CD4-positive, alpha-beta T cell treated with Interleukin-17A for 1 hour (primary cell): ENCODE measurements around the gene FERMT3.
A peak's percentile ranks its signal among the peaks of the same experiment; 100 is the strongest.
"Not testable (repeated sequence)": the region's sequence is repeated elsewhere in the genome, so short reads cannot be mapped to it uniquely, and the experiment has no call there.

Source experiments
- DNase-seq: peaks from one replicate; pipeline ENCODE4 v3.0.0-alpha.2; 2020

The FERMT3 gene

DNA sequence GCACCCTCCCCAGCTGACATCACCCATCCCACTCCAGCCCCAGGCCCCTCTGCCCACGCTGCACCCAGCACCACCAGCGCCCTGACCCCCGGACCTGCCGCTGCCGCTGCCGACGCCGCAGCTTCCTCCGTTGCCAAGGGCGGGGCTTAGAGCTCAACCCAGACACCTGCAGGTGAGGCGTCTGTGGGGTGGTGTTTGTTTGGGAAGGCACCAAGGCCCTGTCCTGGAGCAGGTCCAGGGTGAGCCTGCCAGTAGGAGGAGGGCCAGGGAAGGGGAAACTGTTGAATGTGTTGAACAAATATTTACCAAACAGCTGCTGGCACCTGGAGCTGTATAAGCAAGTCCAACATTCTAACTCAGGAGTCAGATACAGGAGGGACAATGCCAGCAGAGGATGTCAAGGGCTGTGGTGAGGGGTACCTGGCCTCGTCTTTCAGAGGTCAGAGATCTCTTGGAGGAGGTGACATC lies 31.0 kb downstream of the FERMT3 start:
- DNase-seq = no peak

DNA sequence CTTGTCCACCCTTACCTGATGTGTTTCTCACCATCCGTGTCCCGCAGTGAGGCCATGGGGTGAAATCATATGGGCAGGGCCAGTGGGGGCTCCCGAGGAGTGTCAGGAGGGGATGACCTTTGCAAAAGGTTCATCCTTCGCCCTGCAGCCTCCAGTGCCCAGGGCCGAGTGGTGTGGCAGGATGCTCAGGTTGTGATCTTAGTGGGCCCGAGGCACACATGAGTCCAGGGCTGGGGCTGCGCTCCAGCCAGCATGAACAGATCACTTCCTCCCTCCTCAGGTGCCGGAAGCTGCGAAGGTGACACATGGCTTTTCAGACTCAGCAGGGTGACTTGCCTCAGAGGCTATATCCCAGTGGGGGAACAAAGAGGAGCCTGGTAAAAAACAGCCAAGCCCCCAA lies 31.6 kb downstream of the FERMT3 start:
- no peak for DNase-seq

DNA sequence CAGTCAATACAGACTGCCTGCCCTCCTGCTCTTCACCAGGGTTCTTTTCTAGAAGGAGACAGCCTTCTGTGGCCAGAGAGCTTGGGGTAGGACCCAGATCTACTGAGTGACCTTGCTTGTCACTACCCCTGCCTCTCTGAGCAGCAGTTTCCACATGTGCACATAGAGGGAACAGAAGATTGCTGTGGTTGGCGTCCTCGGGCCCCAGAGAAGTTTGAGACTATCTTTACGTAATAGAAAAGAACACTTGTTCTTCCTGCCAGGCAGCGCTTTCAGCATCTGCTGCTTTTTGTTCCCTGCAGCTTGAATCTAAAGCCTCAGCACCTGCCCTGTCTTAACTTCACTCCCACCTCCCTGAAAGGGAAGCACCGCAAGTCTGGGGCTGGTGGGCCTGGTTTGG lies 32.5 kb downstream of the FERMT3 start:
- DNase-seq = no peak

DNA sequence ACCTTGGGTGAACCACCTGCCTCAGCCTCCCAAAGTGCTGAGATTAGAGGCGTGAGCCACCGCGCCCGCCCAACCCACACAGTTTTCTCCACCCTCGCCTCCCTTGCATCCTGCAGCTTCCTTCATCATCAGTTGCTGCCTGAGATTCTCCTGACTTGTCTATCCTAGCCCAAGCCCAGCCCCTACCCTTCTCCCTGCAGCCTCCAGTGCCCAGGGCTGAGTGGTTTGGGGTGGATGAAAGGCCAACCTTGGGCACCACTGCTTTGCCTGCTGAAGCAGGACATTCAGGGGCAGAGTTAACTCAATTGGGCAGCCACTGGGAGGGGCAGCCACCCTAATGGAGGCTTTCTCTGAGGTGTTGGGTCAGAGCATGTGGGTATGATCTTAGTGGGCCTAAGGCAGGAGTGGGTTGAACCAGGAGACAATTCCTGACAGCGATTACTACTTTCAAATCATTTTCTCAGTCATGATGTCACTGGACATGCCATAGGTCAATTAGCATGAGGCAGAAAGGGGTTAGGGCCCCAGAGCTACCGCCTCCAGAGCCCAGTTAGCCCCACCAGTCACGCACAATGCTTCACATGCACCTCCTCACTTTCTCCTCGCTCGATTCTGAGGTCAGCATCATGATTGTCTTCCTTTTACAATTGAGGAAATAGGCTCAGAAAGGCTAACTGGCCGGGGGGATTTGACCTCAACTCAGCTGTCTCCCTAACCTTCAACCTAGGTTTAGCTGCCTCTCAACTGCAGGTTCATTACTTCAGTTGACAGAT lies 33.3 kb downstream of the FERMT3 start:
- DNase-seq = no peak

DNA sequence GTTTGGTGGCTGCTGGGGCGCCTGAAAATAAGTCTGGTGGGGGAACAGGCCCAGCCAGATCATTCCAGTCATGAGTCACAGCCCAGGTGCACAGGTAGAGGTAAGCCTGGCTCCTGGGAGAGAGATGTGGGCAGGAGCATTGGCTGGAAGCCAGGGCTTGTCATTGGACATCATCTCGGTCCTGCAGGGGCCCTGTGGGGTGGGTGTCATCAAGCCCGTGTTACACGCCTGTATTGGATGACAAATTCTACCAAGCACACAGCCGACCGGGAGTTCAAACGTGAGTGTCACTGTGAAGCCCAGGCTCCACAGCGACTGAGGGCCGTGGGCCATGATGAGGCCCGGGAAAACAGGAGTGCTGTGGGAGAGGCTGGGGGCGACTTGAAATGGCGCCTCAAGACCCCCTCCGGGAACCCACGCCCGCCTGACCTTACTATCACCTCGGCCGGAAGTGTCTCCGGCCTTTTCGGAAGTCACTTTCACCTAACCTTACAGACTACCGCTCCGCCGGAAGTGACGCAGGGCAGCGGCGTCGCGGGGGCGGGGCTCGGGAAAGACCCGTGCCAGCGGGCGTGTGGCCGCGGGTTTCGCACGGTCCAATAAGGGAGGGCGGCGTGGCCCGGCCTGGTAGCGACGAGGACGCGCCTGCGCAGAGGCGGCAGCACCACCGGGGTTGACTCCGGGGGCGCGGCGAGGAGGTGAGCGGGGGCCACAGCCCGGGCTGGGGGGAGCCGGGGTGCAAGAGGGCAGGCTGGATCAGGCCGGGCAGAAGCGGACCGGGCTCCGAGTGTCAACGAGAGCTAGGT lies 34.1 kb downstream of the FERMT3 start, which contains the start of gene FKBP2:
FKBP2 (plus strand) TSS at position 661 of the 806 bp plus-strand sequence. CDS start 1,293 bp downstream, outside the sequence.
- DNase-seq = peak; percentile 98

DNA sequence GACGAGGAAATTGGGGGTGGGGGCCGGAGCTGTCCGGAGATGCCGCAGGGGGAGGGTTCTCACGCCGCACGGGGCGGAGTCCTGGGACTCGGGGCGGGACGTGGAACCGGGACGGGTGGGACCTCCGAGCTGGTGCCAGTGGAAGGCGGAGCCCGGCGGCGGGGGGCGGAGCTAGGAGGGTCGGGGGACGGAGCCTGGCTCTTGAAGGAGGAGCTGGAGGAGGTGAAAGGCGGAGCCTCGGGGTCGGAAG lies 34.6 kb downstream of the FERMT3 start:
- DNase-seq = peak; percentile 100

DNA sequence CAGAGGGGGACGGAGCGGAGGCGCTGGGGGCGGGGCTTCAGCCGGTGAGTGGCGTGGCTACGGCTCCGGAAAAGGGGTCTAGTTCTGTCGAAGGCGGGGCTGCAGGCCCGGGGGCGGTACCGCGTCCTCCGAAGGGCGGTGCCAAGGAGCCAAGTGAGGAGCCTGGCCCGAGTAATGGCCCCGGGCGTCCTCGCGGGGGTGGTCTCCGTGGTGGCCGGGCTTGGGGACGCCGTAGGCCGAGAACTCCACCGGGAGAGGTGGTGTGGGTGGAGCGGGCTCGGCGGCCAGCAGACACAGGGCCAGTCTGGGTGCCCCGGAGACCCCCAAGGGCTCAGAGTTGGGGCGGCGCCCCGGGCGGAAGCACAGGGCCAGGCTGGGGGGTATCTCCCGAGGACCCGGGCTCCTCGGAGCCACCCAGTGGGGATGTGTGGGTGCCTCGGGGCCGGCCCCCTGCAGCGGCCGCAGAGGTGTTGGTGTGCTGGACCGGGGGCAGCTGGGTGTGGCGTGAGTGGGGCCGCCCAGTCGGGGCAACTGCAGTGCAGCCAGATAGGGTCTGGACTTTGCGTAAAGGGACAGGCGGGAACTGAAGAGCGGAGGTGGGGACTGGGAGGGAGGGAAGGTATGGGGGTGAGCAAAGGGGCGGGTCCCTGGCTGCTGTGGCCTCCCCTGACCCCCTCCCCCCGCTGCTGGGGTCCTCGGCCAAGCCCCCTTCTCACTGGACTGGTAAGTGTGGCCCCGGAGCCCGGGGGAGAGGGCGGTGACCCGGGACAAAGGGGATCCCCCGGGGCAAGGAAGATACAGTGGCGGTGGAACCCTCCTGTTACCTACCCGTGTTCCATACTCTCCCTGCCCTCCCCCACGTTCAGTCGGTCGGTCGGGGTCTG lies 35.2 kb downstream of the FERMT3 start:
- DNase-seq = peak; percentile 19

DNA sequence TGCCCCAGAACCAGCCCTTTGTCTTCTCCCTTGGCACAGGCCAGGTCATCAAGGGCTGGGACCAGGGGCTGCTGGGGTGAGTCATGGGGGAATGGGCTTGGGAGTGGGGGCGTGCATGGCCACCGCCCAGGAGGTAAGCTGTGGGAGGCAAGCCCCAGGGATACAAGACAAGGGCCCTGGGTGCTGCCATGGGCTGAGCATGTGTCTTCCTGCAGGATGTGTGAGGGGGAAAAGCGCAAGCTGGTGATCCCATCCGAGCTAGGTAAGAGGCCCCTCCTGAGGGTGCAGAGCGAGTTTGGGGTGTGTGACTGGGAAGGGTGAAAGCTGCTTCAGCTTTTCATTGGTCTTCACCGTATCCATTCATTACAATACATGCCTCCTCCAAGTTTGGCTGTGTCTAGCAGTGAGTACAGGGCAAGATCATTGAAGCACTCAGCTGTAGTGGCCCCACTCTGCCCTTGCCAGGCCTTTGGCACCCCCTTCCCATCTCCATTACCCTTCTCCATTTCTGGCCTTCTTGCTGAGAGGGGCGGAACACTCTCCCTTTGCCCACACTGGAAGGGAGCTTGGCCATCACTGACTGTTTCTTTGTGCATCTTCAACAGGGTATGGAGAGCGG lies 36.8 kb downstream of the FERMT3 start:
- DNase-seq = no peak

DNA sequence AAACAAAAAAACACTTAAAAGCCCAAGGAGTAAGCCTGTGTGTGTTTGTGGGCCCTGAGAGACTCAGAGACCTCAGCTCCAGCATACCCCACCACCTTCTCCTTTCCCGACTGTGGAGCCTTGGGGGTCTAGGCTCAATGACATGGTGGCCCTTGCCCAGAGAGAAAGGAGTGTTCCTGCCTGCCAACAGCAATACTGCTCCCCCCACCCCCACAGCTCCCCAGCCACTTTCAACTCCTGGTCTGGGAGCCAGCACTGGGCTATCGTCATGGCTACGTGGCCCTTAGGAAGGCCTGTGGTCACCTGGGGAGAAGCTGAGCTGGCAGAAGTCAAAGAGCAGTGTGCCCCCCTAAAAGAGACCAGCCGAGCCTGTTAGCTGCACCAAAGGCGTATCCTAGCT lies 37.6 kb downstream of the FERMT3 start:
- no peak for DNase-seq

DNA sequence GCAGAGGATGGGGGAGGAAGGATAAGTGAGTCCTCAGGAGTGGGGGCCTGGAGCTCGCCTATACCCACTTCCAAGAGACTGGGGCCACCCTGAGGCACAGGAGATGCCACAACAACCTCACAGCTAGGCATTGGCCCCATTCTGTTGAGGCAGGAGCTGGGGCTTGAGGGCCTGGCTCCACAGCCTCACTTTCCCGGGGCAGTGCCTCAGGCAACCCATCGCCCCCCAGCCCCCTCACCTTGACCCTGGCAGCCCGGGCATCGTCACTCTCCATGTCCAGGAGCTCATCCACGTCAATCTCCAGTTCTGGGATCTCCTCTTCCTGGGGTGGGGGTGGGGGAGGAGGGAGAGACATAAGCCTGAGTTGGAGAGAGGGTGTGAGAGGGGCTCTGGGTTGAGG lies 38.4 kb downstream of the FERMT3 start:
- DNase-seq = no peak

DNA sequence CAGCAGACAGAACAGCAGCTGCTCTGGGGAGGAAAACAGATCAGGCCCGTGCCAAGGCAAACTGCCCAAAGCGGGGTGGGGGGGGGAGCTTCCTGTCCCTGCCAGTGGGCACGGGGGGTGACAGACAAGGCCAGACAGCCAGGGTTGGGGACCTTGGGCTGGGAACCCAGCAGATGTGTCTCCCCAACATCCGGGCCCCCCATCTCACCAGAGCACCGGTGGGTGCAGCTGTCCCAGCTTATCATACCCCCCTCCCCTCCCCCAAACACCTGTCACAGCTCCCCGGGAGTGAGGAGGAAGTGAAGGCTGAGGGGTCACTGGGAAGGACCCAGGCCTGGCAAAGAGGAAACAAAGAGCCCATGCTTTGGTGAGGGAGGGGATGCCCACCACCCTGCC lies 38.9 kb downstream of the FERMT3 start:
- peak; percentile 66 for DNase-seq

DNA sequence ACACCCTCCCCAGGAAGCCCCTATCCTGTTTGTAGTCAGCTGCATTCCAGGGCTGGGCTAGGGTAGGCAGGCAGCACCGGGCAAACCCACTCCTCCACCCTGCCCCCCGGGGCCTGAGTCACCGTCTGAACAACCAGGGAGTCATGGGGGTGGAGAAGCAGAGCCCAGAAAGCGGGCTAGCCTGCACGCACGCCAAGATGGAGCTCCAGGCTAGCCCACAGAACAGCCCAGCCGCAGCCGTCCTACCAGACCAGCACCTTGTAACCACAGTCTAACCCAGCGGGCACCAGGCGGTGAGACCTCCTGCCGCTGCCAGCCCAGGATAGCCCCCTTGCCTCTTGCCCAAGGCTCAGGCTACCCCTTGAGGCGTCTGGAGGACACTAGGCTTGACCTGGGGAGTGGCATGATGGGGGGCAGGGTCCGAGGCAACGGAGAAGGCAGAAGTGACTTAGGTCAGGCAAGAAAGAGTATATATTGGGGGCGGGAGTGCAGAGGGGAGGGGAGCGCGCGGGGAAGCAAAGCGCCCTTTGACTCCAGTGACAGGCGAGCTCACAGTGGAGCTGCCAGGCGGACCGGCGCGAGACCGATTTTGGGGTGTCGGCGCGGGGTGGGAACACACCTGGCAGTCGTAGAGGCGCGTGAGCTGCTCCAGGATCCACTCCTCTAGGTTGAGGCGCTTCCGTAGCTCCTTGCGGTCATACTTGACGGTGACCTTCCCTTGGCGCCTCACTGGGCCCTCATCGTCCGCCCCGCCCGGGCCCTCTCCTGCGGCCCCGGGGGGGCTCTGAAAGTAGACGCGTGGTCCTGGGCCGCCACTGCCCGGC lies 39.5 kb downstream of the FERMT3 start:
- DNase-seq = peak; percentile 69

DNA sequence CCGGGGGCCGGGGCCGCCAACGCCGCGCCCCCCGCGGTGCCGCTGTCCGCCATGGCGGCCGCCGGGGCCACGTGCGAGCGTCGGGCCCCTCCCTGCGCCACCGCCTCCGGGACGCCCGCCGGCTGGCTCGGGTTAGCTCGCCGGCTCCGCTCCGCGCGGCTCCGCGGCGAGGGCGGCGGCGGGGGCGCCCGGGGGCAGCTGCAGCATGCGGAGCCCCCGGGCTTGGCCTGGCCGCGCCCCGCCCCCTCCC lies 40.0 kb downstream of the FERMT3 start:
- not testable (repeated sequence) for DNase-seq

DNA sequence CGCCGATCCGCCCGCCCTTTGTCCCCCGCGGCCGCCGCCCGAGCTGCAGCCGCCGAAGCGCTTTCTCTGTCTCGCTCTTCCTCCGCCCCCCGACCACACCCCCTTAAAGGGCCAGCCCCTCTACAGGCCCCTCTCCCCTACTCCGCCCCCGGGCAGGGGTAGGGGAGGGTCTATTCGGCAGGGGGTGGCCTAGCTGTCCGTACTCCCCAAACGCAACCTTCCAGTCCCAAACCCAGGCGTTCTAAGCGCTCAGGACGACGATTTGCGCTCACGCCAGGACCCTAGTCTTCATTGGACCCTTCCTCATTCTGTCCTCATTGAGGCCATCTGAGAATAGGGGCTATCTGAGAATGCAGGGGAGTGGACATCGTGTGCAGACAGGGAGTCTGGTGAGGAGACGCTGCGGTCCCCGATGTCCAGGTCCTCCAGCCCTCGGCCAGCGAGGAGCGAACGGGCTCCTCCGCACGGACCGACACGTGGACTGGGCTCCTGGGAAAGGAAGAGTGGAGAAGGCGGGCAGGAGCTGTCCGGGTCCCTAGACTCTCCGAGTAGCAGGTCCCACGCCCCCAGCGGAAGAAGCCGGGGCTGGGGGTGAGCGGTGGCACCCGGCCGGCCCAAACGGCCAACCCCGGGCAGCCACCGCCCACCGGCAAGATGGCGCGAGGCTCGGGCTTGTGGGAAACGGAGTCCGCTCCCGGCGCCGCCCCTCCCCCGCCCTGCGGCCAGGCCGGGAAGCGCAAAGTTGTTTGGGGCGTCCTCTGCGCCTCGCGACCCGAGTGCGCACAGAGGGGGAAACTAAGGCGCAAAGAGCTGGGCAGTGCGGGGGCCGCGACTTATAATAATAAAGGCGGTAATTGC lies 40.6 kb downstream of the FERMT3 start, which contains the start of gene PPP1R14B:
PPP1R14B (minus strand) TSS at position 73 of the 858 bp plus-strand sequence. CDS start 270 bp downstream, outside the sequence.
- DNase-seq = peak; percentile 82

DNA sequence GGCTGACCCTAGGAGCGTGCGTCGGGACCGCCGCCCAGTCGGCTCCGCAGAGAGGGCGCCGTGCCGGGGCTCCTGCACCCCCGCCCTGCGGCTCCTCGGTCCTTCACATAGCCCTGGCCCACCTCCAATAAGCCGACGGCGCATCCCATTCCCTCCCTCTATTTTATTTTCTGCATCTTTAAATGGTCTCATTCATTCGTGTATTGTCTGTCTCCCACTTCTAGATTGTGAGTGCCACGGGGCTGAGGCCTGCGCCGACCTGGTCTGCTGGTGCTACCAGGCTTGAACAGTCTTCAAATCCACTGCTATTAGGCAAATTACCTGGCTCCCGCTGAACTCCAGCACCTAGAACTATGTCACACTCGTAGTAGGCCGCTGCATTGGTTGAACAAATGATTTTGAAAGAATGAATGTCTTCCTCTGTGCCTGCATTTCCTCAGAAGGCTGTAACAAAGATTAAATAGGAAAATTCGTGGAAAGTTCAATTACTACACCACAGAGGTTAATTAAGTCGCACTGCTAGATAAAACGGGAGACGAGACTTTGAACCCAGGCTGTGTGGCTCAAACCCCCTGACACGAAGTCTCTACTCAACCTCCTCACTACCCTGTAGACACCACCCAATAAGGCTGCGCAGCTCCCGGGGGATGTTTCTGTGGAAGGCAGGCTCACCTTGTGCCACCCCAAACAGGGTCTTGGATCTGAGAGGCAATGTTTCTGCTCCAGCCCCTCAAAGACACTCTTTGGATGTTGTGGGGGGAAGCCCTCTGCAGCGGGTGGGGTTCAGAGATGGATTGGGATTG lies 41.4 kb downstream of the FERMT3 start:
- DNase-seq = no peak

DNA sequence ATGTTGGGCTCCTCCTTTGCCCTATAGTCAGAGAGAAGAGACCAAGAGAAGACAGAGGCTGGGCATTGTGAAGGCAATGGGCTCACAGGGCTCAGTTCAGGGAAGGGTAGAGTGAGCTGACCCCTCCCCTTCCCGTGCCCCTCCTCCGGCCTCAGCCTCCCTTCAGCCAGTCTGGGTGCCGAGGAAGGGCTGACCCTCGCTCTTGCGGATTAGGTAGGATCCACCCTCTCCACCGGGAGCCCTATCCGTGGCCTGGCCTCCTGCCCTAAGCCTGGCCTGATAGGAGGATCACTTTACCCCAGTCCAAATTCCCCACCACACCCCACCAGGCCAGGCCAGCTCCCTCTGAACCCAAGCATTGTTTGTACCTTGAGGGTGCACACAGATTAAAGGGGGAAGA lies 42.1 kb downstream of the FERMT3 start:
- no peak for DNase-seq

DNA sequence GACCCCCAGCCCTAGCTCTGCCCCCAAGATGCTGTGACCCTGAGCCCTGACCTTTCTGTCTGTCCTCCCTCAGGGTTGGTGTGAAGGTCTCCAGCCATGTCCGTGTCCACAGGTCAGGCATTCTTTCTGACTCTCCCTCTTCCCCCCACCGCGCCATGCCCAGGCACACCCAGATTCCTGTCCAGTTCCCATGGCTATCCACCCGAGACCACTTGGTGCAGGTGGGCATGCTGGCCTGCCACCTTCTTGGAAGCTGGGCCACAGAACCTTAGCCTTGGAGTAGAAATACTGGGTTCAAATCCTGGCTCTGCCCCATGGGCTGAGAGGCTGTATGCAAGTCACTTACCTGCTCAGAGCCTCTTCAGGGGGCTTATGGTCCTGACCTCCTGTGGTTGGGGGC lies 42.5 kb downstream of the FERMT3 start:
- DNase-seq = no peak

DNA sequence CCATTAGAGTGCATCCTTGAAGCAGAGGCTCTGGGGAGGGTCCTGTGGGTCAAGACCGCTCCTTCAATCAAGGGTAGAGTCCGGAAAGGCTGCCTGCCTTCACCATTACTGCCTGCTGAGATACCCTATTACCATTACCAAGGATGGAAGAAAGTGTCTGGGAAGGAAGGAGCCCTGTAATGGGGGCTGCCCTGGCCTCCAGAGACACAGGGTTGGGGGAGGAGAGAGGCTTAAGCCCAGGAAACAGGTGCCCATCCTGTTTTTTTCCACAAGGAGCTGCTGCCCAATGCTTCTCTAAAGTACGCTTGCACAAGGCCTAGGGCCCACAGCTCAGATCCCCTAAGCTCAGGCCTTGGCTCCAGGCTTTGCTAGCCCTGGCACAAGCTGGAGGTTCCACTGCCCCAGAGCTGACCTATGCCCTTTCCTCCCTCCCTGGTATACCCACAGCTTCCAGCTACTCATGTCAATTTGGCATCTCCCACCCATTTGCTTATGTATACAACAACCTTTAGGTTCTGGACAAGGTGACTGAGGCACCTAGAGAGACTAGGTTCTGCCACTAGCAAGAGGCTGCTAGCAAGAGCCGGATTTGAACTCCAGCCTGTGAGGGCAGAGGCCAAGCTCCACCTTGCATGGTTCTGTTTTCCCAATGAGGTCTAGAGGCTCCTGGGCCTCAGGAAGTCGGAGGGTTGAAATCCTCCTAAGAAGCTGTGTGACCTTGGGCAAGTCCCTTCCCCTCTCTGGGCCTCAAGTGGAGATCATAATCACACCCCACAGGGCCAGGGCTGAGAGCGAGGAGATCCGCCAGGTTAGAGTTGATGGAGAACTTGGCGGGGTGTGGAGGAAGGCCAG lies 43.3 kb downstream of the FERMT3 start:
- no peak for DNase-seq

DNA sequence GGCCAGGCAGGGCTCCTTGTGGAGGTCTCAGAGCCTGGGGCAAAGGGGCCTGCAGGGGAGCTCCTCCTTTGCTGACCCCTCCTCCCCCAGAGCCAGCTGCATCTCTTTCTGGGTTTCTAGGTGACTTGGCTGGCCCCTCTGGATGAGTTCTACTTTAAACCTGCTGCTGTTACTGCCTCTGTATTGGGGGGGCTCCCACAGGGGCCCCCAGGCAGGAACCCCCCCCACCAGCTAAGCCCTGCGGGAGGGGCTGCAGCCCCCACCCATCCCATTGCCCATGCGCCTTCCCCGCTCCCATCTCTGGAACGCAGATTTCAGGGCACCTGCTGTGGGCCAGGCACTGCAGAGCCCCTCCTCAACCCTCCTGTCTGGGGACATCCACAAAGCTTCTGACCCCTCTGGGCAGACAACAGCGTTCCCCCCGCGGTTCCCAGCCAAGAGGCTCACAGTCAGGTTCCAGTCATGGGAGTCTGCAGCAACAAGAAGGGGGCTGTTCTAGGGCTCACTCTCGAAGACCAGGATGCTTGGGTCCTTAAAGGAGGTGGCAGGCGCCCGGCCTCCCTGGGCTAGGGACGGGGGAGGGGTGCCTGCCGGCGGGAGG lies 44.0 kb downstream of the FERMT3 start:
- no peak for DNase-seq
